NT2/D1 (cell line): ENCODE measurements around the gene CSF3R.
"Not testable (repeated sequence)": the region's sequence is repeated elsewhere in the genome, so short reads cannot be mapped to it uniquely, and the experiment has no call there.

ENCODE experiments used
- SUZ12 ChIP-seq: IDR thresholded peaks from 2 replicates; pipeline ENCODE4 v1.6.1; 2011; ENCODE audit not compliant: insufficient read length, insufficient read depth; ENCODE audit errors: extremely low read depth
- YY1 ChIP-seq: IDR thresholded peaks from 2 replicates; pipeline ENCODE4 v1.6.1; 2011; ENCODE audit not compliant: insufficient read length, insufficient read depth
- ZNF274 ChIP-seq: IDR thresholded peaks from 2 replicates; pipeline ENCODE4 v1.6.1; 2011; ENCODE audit warnings: mild to moderate bottlenecking, low read depth, low read length

GRCh38 chr1:36477615-36478014 lies 5.1 kb downstream of the CSF3R start:
- TF ChIP-seq ZNF274, SUZ12, YY1: not testable (repeated sequence)
